ENCODE results near the gene BICDL1.

DNA sequence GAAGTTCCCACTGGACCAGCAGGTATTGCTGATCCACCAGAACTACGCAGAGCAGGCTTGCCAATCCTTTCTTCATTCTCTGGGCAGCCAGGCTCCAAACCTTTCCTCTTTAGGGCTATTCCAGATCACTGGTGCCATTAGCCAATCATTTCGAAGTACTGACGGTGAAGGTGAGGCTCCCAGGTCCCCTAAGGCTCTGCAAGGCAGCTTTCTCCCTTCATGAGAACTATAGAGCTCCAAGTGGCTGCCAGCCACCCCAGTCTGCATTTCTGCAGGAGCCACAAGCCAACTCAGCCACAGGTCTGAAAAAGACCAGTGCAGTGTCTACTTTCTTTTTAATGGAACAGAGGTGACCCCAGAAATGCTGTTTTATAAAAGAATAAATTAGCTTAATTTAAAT lies 78.9 kb downstream of the BICDL1 start:
- no peak for TF ChIP-seq CTCF (conservative IDR thresholded peaks at IDR 0.05; ENCODE audit: low read depth, low read length)
- TF ChIP-seq EZH2 (IDR thresholded peaks at IDR 0.05; ENCODE audit: borderline replicate concordance, low read depth, low read length, poor library complexity, severe bottlenecking), result no peak

All from A673 (cell line).